T-helper 2 cell (primary cell): ENCODE measurements around the gene SGCD.
A peak's percentile ranks its signal among the peaks of the same experiment; 100 is the strongest.

ENCODE experiments used
- DNase-seq, 5 experiments: peaks; one replicate each; pipeline versions ENCODE4 v3.0.0 to v3.0.0-alpha.2; 2012 to 2022

Gene SGCD

DNA sequence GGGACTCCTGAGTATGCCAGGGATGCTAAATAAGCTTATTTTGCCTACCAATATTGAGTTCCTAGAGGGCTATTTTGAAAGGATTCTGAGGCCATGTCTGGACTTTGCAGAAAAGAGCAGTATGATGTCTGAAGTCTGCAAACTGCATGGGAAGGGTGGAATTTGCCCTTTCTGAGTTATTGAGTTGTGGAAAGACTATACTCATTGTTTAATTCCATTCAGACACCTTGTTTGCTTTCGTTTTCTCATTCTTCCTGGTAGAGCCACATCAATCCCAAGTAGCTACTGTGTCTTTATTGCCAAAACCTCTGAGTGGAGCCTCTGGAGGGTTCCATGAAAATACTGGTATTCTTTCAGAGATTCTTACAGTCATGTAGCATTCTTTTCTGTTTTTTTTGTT lies 472.2 kb downstream of the SGCD start:
- no peak for DNase-seq

GRCh38 chr5:156800929-156801328 lies 474.0 kb downstream of the SGCD start:
- DNase-seq, result no peak

DNA sequence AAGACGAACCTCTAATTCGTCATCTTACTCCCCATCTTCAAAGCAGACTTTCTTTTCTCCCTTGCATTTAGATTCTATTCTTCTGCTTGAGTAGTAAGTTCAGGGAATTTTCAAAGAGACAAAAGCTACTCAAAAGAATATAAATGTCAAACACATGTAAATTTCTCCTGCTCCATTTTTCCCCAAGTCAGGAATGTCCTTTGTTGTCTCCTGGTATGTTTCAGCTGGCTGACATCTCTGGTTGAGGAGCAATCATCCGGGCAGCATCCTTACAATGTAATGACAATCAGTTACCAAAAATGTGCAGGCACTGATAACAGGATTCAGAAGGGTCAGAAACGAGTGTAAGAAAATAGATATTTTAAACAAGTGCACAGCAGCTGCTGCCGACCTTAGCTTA lies 475.5 kb downstream of the SGCD start:
- no peak for DNase-seq

- no peak for DNase-seq
Measured at GRCh38 chr5:156803404-156803803, 476.4 kb downstream of the SGCD start.

- DNase-seq, result no peak
Measured at GRCh38 chr5:156812959-156813358, 486.0 kb downstream of the SGCD start.

- peak in 1 of 5 experiments; percentile 18 for DNase-seq
Measured at GRCh38 chr5:156815988-156816599, 489.1 kb downstream of the SGCD start.
